GM18498 (cell line): ENCODE data around the gene TRIM61.

Experiments
- ATAC-seq: cut with Tn5 transposase; IDR thresholded peaks from one replicate; pipeline ENCODE4 v1.9.1; 2021; ENCODE audit warnings: mild to moderate bottlenecking, moderate library complexity; ENCODE audit not compliant: unreplicated experiment

Gene TRIM61

GRCh38 chr4:164918956-164919355 is 58.5 kb downstream of the TRIM61 start:
- ATAC-seq = no peak
